SU-DHL-6 (cell line): ENCODE measurements around the gene FZD8.

Source experiments
- H2AFZ ChIP-seq: fragments of 200-600 bp; sonication (generic); 2 replicates; pipeline ENCODE4 v1.6.1; 2014; ENCODE audit warnings: low read depth, mild to moderate bottlenecking, moderate library complexity, mixed read lengths, antibody characterized with exemption, low read length; ENCODE audit not compliant: severe bottlenecking
- H3F3A ChIP-seq: fragments of 200-600 bp; shearing (Covaris generic); 2 replicates; pipeline ENCODE4 v1.6.0; 2016; ENCODE audit warnings: antibody characterized with exemption, mild to moderate bottlenecking; ENCODE audit not compliant: insufficient read depth
- H3K27ac ChIP-seq: fragments of 200-600 bp; sonication (generic); 2 replicates; pipeline ENCODE4 v1.5.1; 2016; ENCODE audit warnings: low read depth, mild to moderate bottlenecking, low read length, moderate library complexity, mixed read lengths
- H3K27me3 ChIP-seq: fragments of 200-600 bp; sonication (generic), shearing (Covaris generic); 2 replicates; pipeline ENCODE4 v1.6.0; 2014; ENCODE audit warnings: mild to moderate bottlenecking, low read length
- H3K36me3 ChIP-seq: fragments of 200-600 bp; sonication (generic); 2 replicates; pipeline ENCODE4 v1.6.1; 2014; ENCODE audit warnings: mild to moderate bottlenecking, low read length, mixed read lengths
- H3K4me2 ChIP-seq: fragments of 300-600, 200-600 bp; shearing (Covaris generic), sonication (generic); 2 replicates; pipeline ENCODE4 v1.6.0; 2014; ENCODE audit warnings: low read length, low read depth, mild to moderate bottlenecking; ENCODE audit not compliant: poor library complexity, severe bottlenecking
- H3K4me3 ChIP-seq: fragments of 200-600 bp; sonication (generic); 2 replicates; pipeline ENCODE4 v1.5.1; 2014; ENCODE audit warnings: antibody characterized with exemption, low read length, mild to moderate bottlenecking, mixed read lengths; ENCODE audit not compliant: insufficient read depth, poor library complexity, severe bottlenecking
- H3K79me2 ChIP-seq: fragments of 200-600 bp; sonication (generic); 2 replicates; pipeline ENCODE4 v1.6.1; 2014; ENCODE audit warnings: mild to moderate bottlenecking, low read length, moderate library complexity; ENCODE audit not compliant: insufficient read depth
- H3K9ac ChIP-seq: fragments of 200-600 bp; sonication (generic); 2 replicates; pipeline ENCODE4 v1.7.0; 2014; ENCODE audit warnings: mild to moderate bottlenecking, low read length
- H3K9me2 ChIP-seq: fragments of 200-600 bp; sonication (generic); replicated peaks from 2 replicates; pipeline ENCODE4 v1.6.1; 2014; ENCODE audit warnings: low read length; ENCODE audit not compliant: insufficient read depth
- H3K9me3 ChIP-seq: fragments of 200-600 bp; sonication (generic); 2 replicates; pipeline ENCODE4 v1.6.1; 2014; ENCODE audit warnings: low read length, mixed read lengths; ENCODE audit not compliant: insufficient read depth
- H4K20me1 ChIP-seq: fragments of 200-600 bp; sonication (generic); 2 replicates; pipeline ENCODE4 v1.6.1; 2014; ENCODE audit warnings: low read depth, mild to moderate bottlenecking, antibody characterized with exemption, low read length, moderate library complexity, mixed read lengths
- CTCF ChIP-seq: fragments of 200-600 bp; sonication (generic); IDR thresholded peaks from one replicate; pipeline ENCODE4 v1.5.1; 2017; ENCODE audit warnings: antibody characterized with exemption, mild to moderate bottlenecking, low read length, moderate library complexity; ENCODE audit not compliant: insufficient read depth, poor library complexity, severe bottlenecking
- EZH2phosphoT487 ChIP-seq: fragments of 200-600 bp; sonication (generic), shearing (Covaris generic); conservative IDR thresholded peaks from 2 replicates; pipeline ENCODE4 v1.6.1; 2018; ENCODE audit warnings: mild to moderate bottlenecking, antibody characterized with exemption, low read length, moderate library complexity, mixed read lengths

Gene FZD8

GRCh38 chr10:35600193-35600592 is 41.9 kb downstream of the FZD8 start:
- H3K4me3 ChIP-seq = no peak overlapping the region
- no peaks in the 10 kb centered on the region for H3K79me2 ChIP-seq
- no peak overlapping the region for H3K9ac ChIP-seq
- H3F3A ChIP-seq = no peaks in the 10 kb centered on the region
- no peaks in the 10 kb centered on the region for H3K9me2 ChIP-seq
- no peaks in the 10 kb centered on the region for H3K9me3 ChIP-seq
- H3K4me2 ChIP-seq = no peak overlapping the region
- H2AFZ ChIP-seq = no peak overlapping the region
- H4K20me1 ChIP-seq = no peaks in the 10 kb centered on the region
- no peaks in the 10 kb centered on the region for H3K36me3 ChIP-seq
- no peak overlapping the region for H3K27ac ChIP-seq
- no peaks in the 10 kb centered on the region for H3K27me3 ChIP-seq
- TF ChIP-seq CTCF (no peak), EZH2phosphoT487 (no peak)

GRCh38 chr10:35598379-35598778 is 43.7 kb downstream of the FZD8 start:
- Histone ChIP-seq H3K27me3 (no peaks in the 10 kb centered on the region), H3K27ac (no peak overlapping the region), H2AFZ (no peak overlapping the region), H3K4me2 (no peak overlapping the region), H3K4me3 (no peak overlapping the region), H3F3A (no peaks in the 10 kb centered on the region), H4K20me1 (no peaks in the 10 kb centered on the region), H3K79me2 (no peaks in the 10 kb centered on the region), H3K36me3 (no peaks in the 10 kb centered on the region), H3K9ac (no peak overlapping the region), H3K9me3 (no peaks in the 10 kb centered on the region), H3K9me2 (no peaks in the 10 kb centered on the region)
- TF ChIP-seq EZH2phosphoT487 = no peak
- TF ChIP-seq CTCF = no peak

- Histone ChIP-seq H3F3A (no peaks in the 10 kb centered on the region), H3K27ac (no peak overlapping the region), H3K9me3 (no peaks in the 10 kb centered on the region), H3K4me3 (no peak overlapping the region), H2AFZ (no peak overlapping the region), H3K27me3 (no peaks in the 10 kb centered on the region), H3K36me3 (no peaks in the 10 kb centered on the region), H3K4me2 (no peak overlapping the region), H3K9ac (no peak overlapping the region), H4K20me1 (no peaks in the 10 kb centered on the region), H3K79me2 (no peaks in the 10 kb centered on the region), H3K9me2 (no peaks in the 10 kb centered on the region)
- TF ChIP-seq CTCF (no peak), EZH2phosphoT487 (no peak)
Measured at GRCh38 chr10:35595106-35595505, 47.0 kb downstream of the FZD8 start.
